IMR-90 (cell line): ENCODE results near the gene CELA2B. TPM values are rescaled to one million over a fixed set of nuclear protein-coding genes. Genes with fewer than 3 reads are reported as not detected.

ENCODE experiments used
- ATAC-seq: fragments of 200-7000 bp; cut with Tn5 transposase; 2 replicates; pipeline ENCODE4 v1.9.1; 2020; ENCODE audit warnings: low read depth, mild to moderate bottlenecking, moderate library complexity
- BruUV-seq: library from RNA; stranded (reverse); fragments of 400-500 nt; replicated peaks from 2 replicates; lab custom pipeline; 2021; lab: Mats Ljungman, UMichigan
- CTCF ChIA-PET: fragments of 300-600 bp; formaldehyde crosslinking; extraction: SDS; loops from one replicate; lab custom pipeline; 2021; ENCODE audit warnings: antibody characterized with exemption; lab: Yijun Ruan, JAX
- POLR2A ChIA-PET: fragments of 300-600 bp; sonication (Branson Sonifier 250); formaldehyde crosslinking; loops from one replicate; lab custom pipeline; 2022; ENCODE audit warnings: antibody characterized with exemption; ENCODE audit not compliant: unreplicated experiment; lab: Charles Lee
- DNase-seq: peaks from one replicate; pipeline ENCODE4 v3.0.0; 2013
- H2AFZ ChIP-seq: replicated peaks from 2 replicates; pipeline ENCODE3; 2013; ENCODE audit warnings: low read length, mild to moderate bottlenecking; ENCODE audit not compliant: poor library complexity
- H2AK5ac ChIP-seq: 2 replicates; pipeline ENCODE4 v1.6.1; 2013; ENCODE audit warnings: low read depth, low read length, inconsistent platforms
- H2AK9ac ChIP-seq: replicated peaks from 2 replicates; pipeline ENCODE3; 2013; ENCODE audit warnings: mild to moderate bottlenecking, low read depth, low read length, moderate library complexity; ENCODE audit not compliant: poor library complexity
- H2BK120ac ChIP-seq: 2 replicates; pipeline ENCODE4 v1.6.1; 2013; ENCODE audit warnings: low read depth, low read length, inconsistent platforms
- H2BK15ac ChIP-seq: 3 replicates; pipeline ENCODE4 v1.6.1; 2013; ENCODE audit warnings: low read depth, low read length, inconsistent platforms
- H2BK20ac ChIP-seq: 2 replicates; pipeline ENCODE4 v1.6.1; 2013; ENCODE audit warnings: low read depth, mild to moderate bottlenecking, inconsistent platforms, low read length, moderate library complexity
- H2BK5ac ChIP-seq: 2 replicates; pipeline ENCODE4 v1.6.1; 2013; ENCODE audit warnings: mild to moderate bottlenecking, low read depth, low read length, inconsistent platforms; ENCODE audit not compliant: poor library complexity, severe bottlenecking
- H3K14ac ChIP-seq: replicated peaks from 2 replicates; pipeline ENCODE4 v1.6.1; 2013; ENCODE audit warnings: low read depth, low read length, inconsistent platforms
- H3K18ac ChIP-seq: 2 replicates; pipeline ENCODE4 v1.6.1; 2013; ENCODE audit warnings: low read depth, low read length, control low read depth
- H3K23ac ChIP-seq: 2 replicates; pipeline ENCODE4 v1.6.1; 2013; ENCODE audit warnings: low read depth, low read length, inconsistent platforms
- H3K27ac ChIP-seq: 2 replicates; pipeline ENCODE4 v1.5.1; 2013; ENCODE audit warnings: mild to moderate bottlenecking, control low read depth, low read length; ENCODE audit not compliant: insufficient read depth
- H3K27me3 ChIP-seq: 2 replicates; pipeline ENCODE4 v1.6.1; 2013; ENCODE audit warnings: low read length; ENCODE audit not compliant: control insufficient read depth, insufficient read depth
- H3K36me3 ChIP-seq: 2 replicates; pipeline ENCODE4 v1.6.1; 2013; ENCODE audit warnings: low read length, mixed read lengths; ENCODE audit not compliant: control insufficient read depth, insufficient read depth
- H3K4ac ChIP-seq: 2 replicates; pipeline ENCODE4 v1.6.1; 2013; ENCODE audit warnings: low read depth, low read length, inconsistent platforms
- H3K4me1 ChIP-seq: 2 replicates; pipeline ENCODE4 v1.6.1; 2013; ENCODE audit warnings: low read length, mixed read lengths; ENCODE audit not compliant: control insufficient read depth, insufficient read depth
- H3K4me2 ChIP-seq: 2 replicates; pipeline ENCODE4 v1.6.1; 2013; ENCODE audit warnings: low read depth, mild to moderate bottlenecking, control low read depth, low read length, moderate library complexity
- H3K4me3 ChIP-seq: 2 replicates; pipeline ENCODE4 v1.5.1; 2013; ENCODE audit warnings: low read depth, mild to moderate bottlenecking, control low read depth, low read length, moderate library complexity; ENCODE audit not compliant: insufficient read depth
- H3K56ac ChIP-seq: 2 replicates; pipeline ENCODE4 v1.6.1; 2013; ENCODE audit warnings: low read length, inconsistent platforms; ENCODE audit not compliant: insufficient read depth; ENCODE audit errors: extremely low read depth
- H3K79me1 ChIP-seq, 2 experiments: 2 replicates each; pipeline ENCODE4 v1.6.1; 2013; ENCODE audit warnings: low read length in 2 of 2, inconsistent platforms in 1 of 2, low read depth in 1 of 2
- H3K9ac ChIP-seq: 2 replicates; pipeline ENCODE4 v1.6.1; 2013; ENCODE audit warnings: low read depth, low read length, control low read depth
- H3K9me1 ChIP-seq: 2 replicates; pipeline ENCODE4 v1.6.1; 2013; ENCODE audit warnings: low read length, inconsistent platforms; ENCODE audit not compliant: insufficient read depth
- H3K9me3 ChIP-seq: 2 replicates; pipeline ENCODE4 v1.6.1; 2013; ENCODE audit warnings: low read length; ENCODE audit not compliant: control insufficient read depth, insufficient read depth
- H4K20me1 ChIP-seq: 2 replicates; pipeline ENCODE4 v1.6.1; 2013; ENCODE audit warnings: low read length, inconsistent platforms; ENCODE audit not compliant: insufficient read depth
- H4K5ac ChIP-seq: 2 replicates; pipeline ENCODE4 v1.6.1; 2013; ENCODE audit warnings: mild to moderate bottlenecking, low read depth, low read length, control low read depth
- H4K8ac ChIP-seq, 2 experiments: 2 replicates each; pipeline ENCODE4 v1.6.1; 2013; ENCODE audit warnings: low read depth in 2 of 2, low read length in 2 of 2, control low read depth in 1 of 2, inconsistent platforms in 1 of 2
- H4K91ac ChIP-seq: 2 replicates; pipeline ENCODE4 v1.6.1; 2013; ENCODE audit warnings: low read depth, low read length, inconsistent platforms; ENCODE audit not compliant: insufficient read depth
- BHLHE40 ChIP-seq: fragments of 150-350 bp; IDR thresholded peaks from 2 replicates; pipeline ENCODE4 v1.6.1; 2016; ENCODE audit warnings: mild to moderate bottlenecking, low read depth, low read length
- CEBPB ChIP-seq: IDR thresholded peaks from 2 replicates; pipeline ENCODE4 v1.6.1; 2012; ENCODE audit warnings: low read depth, low read length, improper control_type of control experiment
- CTCF ChIP-seq: conservative IDR thresholded peaks from 2 replicates; pipeline ENCODE4 v1.5.1; 2012; ENCODE audit warnings: mild to moderate bottlenecking, low read depth, low read length, improper control_type of control experiment
- FOS ChIP-seq: fragments of 150-350 bp; IDR thresholded peaks from 2 replicates; pipeline ENCODE4 v1.6.1; 2016; ENCODE audit warnings: low read depth, low read length
- MAFK ChIP-seq: IDR thresholded peaks from 2 replicates; pipeline ENCODE4 v1.6.1; 2012; ENCODE audit warnings: low read depth, low read length, improper control_type of control experiment
- MAZ ChIP-seq: IDR thresholded peaks from 2 replicates; pipeline ENCODE4 v1.6.1; 2012; ENCODE audit warnings: low read depth, mild to moderate bottlenecking, low read length, improper control_type of control experiment, moderate library complexity, borderline replicate concordance
- MXI1 ChIP-seq: IDR thresholded peaks from 2 replicates; pipeline ENCODE4 v1.6.1; 2012; ENCODE audit warnings: low read depth, mild to moderate bottlenecking, low read length, moderate library complexity, borderline replicate concordance
- NFE2L2 ChIP-seq: fragments of 150-350 bp; IDR thresholded peaks from 2 replicates; pipeline ENCODE4 v1.6.1; 2016; ENCODE audit warnings: low read depth, mild to moderate bottlenecking, low read length
- POLR2A ChIP-seq: IDR thresholded peaks from 2 replicates; pipeline ENCODE4 v1.6.1; 2012; ENCODE audit warnings: mild to moderate bottlenecking, low read depth, low read length
- RCOR1 ChIP-seq: IDR thresholded peaks from 2 replicates; pipeline ENCODE4 v1.6.1; 2012; ENCODE audit warnings: mild to moderate bottlenecking, low read length, improper control_type of control experiment; ENCODE audit not compliant: insufficient replicate concordance
- RFX5 ChIP-seq: IDR thresholded peaks from 2 replicates; pipeline ENCODE4 v1.8.0; 2012; ENCODE audit warnings: low read depth, mild to moderate bottlenecking, low read length, moderate library complexity
- SMC3 ChIP-seq: fragments of 150-350 bp; IDR thresholded peaks from 2 replicates; pipeline ENCODE4 v1.6.1; 2016; ENCODE audit warnings: low read depth, mild to moderate bottlenecking, antibody characterized with exemption, low read length, moderate library complexity
- USF2 ChIP-seq: fragments of 150-350 bp; IDR thresholded peaks from 2 replicates; pipeline ENCODE4 v1.6.1; 2017; ENCODE audit warnings: mild to moderate bottlenecking, antibody characterized with exemption, low read length, low read depth
- WGBS, 2 experiments: methylation state at CpG; one replicate each; pipeline versions ENCODE4 v1.1.5 to v1.1.7; 2013; ENCODE audit warnings: missing lambda C conversion rate in 2 of 2; ENCODE audit not compliant: insufficient read length in 1 of 2; ENCODE audit errors: extremely low coverage in 2 of 2; 5-methylcytosine and 5-hydroxymethylcytosine counted together
- dilution Hi-C: fragments of 300-500 bp; cut with HindIII; formaldehyde crosslinking; loops from one replicate; pipeline ENCODE4 v1.14.3; 2018; ENCODE audit warnings: low sequenced_read_pairs; ENCODE audit not compliant: unreplicated experiment
- in situ Hi-C: fragments of 300-500 bp; cut with MboI; formaldehyde crosslinking; loops from 3 replicates; pipeline ENCODE4 v1.14.3; 2019; ENCODE audit warnings: low sequenced_read_pairs, inconsistent platforms, mixed read lengths
- intact Hi-C: fragments of 100-400 bp; cut with micrococcal nuclease; formaldehyde crosslinking; loops from 2 replicates; pipeline ENCODE4 v1.10.0; 2022
- polyA plus RNA-seq, 3 experiments: library from polyadenylated mRNA; depleted of rRNA; stranded (reverse); fragments of >200 nt; gene quantifications; 2 replicates each; pipeline ENCODE4 v1.2.3, GENCODE V29; 2012; ENCODE audit warnings: low replicate concordance in 1 of 3
- total RNA-seq: library from RNA; depleted of rRNA; stranded (reverse); fragments of >200 nt; gene quantifications from 2 replicates; pipeline ENCODE4 v1.2.3, GENCODE V29; 2012

CELA2B gene
- total and polyA plus RNA-seq, 2 of the 4 experiments (the other 2 are of a cell fraction) = not detected

- dilution Hi-C loops (no loop called here), intact Hi-C loops (no loop called here), in situ Hi-C loops (no loop called here)
- TF ChIP-seq CTCF = no peak
- TF ChIP-seq POLR2A = no peak
- no peak for TF ChIP-seq BHLHE40
- no peak for TF ChIP-seq NFE2L2
- no peak for TF ChIP-seq SMC3
- no peak for TF ChIP-seq CEBPB
- TF ChIP-seq USF2 = no peak
- TF ChIP-seq RFX5 = no peak
- TF ChIP-seq FOS = no peak
- TF ChIP-seq MXI1 = no peak
- TF ChIP-seq MAZ = no peak
- no peak for TF ChIP-seq RCOR1
- no peak for TF ChIP-seq MAFK
- no peak overlapping the region for H2AFZ ChIP-seq
- H3K4me3 ChIP-seq = no peak overlapping the region
- H2AK9ac ChIP-seq = no peak overlapping the region
- no peak overlapping the region for H2BK5ac ChIP-seq
- ChIA-PET CTCF (no interaction called here), POLR2A (no interaction called here)
- H3K36me3 ChIP-seq = peaks cover 14% of the 10 kb centered on the region
- H2AK5ac ChIP-seq = no peak overlapping the region
- H3K27ac ChIP-seq = no peak overlapping the region
- no peak overlapping the region for H2BK120ac ChIP-seq
- no peak overlapping the region for H4K5ac ChIP-seq
- no peak overlapping the region for H3K23ac ChIP-seq
- H3K9me1 ChIP-seq = no peaks in the 10 kb centered on the region
- H4K20me1 ChIP-seq = no peaks in the 10 kb centered on the region
- no peaks in the 10 kb centered on the region for H3K4me1 ChIP-seq
- no peak overlapping the region for H4K8ac ChIP-seq
- 67% methylated on average over 1 of the region's 4 CpGs; no CpG with 5 or more reads in 1 of the 2 experiments for WGBS, 2 experiments
- H3K9ac ChIP-seq = no peak overlapping the region
- no peak overlapping the region for H3K4ac ChIP-seq
- no peak overlapping the region for H2BK20ac ChIP-seq
- H3K4me2 ChIP-seq = no peak overlapping the region
- H3K9me3 ChIP-seq = no peaks in the 10 kb centered on the region
- BruUV-seq = no TSS peak
- DNase-seq (no peak), ATAC-seq (no peak)
- H2BK15ac ChIP-seq = no peak overlapping the region
- H3K18ac ChIP-seq = no peak overlapping the region
- H3K56ac ChIP-seq = no peak overlapping the region
- no peaks in the 10 kb centered on the region for H3K27me3 ChIP-seq
- peaks cover 24% of the 10 kb centered on the region in 2 experiments for H3K79me1 ChIP-seq
- no peak overlapping the region for H3K14ac ChIP-seq
- no peak overlapping the region for H4K91ac ChIP-seq
These were observed 55.1 kb downstream of the CELA2B start for GRCh38 chr1:15531003-15531402.
